NB4 (cell line): Measurements from ENCODE around the gene CDKL4.

Experiments used
- CTCF ChIP-seq: IDR thresholded peaks from one replicate; pipeline ENCODE4 v1.5.1; 2012; ENCODE audit warnings: low read depth, low read length
- MAX ChIP-seq: IDR thresholded peaks from 2 replicates; pipeline ENCODE4 v1.6.1; 2011; ENCODE audit warnings: low read depth, low read length
- POLR2A ChIP-seq: IDR thresholded peaks from 2 replicates; pipeline ENCODE4 v1.6.1; 2011; ENCODE audit warnings: mild to moderate bottlenecking; ENCODE audit not compliant: insufficient read length; ENCODE audit errors: extremely low read depth

GRCh38 chr2:39154944-39155343, 88.8 kb downstream of the CDKL4 start:
- TF ChIP-seq CTCF (no peak), POLR2A (no peak), MAX (no peak)
